Activated T-cell treated with anti-CD3 and anti-CD28 coated beads for 1 hour (primary cell): ENCODE results near the gene SPDEF.

Experiments
- DNase-seq: peaks from one replicate; pipeline ENCODE4 v3.0.0-alpha.2; 2020; ENCODE audit warnings: low read depth

Gene SPDEF

DNA sequence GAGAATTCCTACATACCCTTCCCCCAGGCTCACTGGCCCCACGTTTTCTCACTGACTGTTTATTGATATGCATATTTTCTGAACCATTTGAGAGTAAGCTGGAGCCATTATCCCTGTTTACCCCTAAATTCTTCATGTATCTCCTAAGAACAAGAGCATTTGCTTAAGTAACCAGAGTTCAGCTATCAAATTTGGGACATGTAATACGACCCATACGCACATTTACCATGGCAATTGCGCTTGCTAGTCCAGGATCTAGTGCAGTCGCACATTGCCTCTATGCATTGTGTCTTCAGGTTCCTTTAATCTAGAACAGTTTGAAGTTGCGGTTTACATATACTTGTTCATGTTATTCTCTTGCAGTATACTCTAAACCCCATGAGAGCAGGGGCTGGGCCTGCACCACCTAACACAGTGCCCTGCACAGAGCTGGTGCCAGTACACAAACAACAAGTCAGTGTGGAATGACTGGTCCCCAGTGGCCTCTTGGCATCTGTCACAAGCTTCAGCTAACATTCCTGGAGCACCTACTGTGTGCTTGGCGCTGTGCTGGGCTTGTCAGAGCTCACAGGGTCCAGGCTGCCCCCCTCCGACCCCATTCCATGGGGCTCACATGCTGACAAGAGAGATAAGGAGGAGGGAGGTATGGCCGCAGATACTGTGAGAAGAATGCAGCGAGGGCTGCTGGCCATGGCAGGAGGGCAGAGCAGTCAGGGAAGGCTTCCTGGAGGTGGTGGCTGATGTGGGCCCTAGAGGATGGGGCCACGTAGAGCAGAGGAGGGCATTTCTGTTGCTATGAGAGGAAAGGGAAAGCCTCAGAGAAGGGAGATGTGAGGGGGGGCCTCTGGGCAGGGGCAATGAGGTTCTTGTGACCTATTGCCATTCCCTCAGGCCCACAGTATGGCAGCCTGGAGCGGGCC is 28.1 kb downstream of the SPDEF start:
- DNase-seq = no peak

DNA sequence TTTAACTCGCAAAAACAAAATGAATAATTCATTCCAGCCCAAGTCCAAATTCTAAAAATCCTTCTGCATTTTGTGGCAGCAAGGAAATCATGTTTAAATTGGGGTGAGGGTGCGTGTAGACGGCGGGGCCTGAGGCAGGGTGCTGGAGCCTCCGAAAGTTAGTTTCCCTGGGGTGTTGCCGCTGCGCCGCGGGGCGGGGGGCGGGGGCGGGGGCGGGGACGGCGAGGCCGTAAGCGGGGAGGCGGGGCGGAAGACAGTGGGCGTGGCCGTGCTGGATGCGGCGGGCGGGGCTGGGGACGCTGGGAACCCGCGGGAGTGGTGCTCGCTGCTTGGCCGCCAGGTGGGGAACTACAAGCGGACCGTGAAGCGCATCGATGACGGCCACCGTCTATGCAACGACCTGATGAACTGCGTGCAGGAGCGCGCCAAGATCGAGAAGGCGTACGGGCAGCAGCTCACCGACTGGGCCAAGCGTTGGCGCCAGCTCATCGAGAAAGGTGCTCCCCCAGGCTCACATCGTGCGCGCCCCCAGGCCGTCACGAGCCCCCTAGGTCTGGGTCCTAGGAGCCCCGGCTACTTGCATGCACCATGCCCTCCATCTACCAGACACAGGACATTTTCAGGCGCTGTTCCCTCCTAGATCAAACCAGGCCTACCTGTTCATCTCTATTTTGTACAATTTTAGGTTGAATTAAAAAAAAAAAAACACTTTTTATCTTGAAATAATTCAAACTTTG is 29.0 kb downstream of the SPDEF start:
- peak; percentile 97 for DNase-seq

DNA sequence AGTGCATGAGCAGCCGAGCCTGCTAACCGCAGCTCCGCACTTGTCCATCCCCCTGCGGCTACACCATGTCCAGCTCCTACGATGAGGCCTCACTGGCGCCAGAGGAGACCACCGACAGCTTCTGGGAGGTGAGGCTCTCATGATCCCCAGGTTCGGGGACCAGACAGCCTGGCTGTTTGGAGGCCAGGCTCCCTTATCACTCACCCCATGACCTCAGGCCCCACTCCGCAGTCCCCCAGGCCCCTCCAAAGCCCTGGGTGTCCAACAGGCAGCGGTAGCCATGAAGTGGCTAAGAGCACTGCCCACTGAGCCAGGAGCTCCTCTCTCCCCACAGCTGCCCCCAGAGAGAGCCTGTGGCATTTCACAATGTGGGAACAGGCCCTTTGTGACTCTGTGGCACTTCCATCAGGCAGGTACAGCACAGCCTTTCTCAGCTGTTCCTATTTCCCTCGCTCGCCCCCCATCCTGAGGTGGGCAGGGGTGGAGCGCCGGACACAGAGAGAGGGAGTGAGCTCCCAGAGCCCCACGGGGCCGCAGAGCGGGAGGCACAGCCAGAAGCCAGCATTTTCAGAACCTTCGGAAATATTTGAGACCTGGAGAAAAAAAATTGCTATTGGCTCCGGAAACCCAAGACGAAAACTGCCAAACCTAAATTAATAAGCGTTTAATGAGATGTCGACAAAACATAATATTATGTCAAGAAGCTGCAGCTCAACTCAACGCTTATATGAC is 29.7 kb downstream of the SPDEF start:
- DNase-seq = no peak

DNA sequence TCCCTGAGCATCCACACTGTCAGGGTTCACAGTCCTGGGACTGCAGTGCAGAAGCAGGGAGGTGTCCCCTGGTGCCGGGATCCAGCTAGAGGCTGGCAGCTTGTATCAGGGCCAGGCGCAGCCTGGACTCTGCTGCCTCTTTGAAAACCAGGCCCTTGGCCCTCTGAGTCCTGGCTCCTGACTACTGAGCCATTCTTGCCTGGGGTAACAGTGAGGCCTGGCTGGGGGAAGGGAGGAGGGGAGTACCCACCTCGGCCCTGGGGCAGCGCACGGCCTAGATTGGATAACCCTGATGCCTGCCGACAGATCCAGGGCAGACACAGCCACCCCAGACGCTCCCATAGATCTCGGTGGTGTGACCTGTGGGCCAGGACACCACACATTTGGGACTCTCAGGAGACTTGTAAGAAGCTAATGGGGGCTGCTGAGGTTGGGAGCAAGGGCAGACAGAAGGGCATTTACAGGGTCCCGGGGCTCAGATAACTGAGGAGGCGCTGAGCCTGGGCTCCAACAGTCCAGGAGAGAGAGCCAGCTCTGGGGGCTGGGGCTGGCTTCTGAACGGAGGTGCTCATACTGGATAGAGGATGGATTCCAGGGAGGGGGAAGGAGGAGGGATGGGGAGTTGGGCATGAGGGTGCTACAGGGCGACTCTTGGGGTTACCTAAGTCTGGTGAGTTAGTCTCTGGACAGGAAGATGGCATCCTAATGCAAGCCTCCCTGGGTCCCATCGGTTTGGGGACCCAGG is 30.5 kb downstream of the SPDEF start:
- no peak for DNase-seq

DNA sequence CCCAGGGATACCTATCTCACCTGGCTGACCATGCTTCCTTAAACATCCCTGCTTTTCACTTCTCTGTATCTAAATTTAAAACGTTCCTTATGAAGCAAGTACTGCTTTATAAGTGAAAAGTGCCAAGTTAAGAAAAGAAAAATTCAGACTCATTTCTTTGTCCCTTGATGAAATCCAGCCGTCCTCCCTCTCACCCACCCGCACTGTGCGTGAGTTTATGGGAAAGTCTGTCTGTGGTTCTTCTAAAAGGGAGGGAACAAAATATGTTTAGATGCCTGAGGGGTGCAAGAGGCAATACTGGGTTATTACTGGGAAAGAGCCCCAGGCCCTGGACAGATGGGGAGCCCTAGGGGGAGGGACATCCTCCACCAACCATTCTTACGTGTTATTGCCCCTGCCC is 31.2 kb downstream of the SPDEF start:
- no peak for DNase-seq

DNA sequence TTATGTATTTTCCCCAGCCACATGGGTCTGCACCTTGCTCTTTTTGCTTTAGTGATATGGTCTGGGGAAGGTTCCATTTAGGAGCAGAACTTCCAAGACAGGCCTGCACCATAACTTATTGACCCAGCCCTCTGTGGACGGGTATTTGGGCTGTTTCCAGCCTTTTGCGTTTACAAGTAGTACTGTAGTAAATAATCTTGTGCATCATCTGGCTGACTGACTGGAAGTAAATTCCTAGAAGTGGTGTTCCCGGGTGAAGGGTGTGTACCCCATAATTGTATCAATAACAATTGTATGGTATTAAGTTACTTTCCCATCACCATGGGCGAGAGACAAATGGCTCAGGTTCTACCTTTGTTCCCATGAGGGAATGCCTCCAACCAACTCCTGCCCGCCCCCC is 31.6 kb downstream of the SPDEF start:
- no peak for DNase-seq

DNA sequence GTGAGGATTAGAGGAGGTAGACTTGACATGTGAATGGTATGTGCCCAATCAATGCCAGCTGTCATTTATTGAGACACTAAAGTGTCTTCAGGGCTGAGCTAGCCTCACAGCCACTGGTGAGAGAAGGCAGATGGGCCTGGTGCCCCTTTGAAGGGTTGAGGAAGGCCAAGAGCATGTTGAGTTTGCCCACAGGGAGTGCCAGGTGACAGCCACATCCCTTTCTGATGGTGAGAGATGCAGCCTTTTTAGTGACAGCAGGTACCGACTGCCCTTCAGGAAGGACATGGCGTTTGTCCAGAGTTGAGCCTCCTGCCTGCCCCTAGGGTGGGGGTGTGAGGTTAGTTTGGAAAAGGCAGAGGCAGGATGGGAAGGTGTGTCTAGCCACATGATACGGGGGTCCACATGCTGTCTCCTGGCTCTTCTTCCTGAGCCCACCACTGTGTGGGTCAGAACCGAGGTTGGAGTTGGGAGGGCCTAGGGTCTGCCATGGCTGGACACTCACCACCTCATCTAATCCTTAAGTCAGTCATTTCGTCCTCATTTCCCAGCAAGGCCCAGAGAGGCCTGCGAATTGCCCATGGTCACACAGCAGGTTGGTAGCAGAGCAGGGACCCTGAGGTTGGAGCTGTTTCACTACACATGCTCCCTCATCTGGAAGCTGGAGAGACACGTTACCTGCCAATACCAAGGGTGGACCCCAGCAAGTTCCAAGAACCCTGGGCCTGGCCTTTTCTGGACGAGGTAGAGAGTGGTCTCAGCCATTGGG is 32.5 kb downstream of the SPDEF start:
- DNase-seq = no peak

DNA sequence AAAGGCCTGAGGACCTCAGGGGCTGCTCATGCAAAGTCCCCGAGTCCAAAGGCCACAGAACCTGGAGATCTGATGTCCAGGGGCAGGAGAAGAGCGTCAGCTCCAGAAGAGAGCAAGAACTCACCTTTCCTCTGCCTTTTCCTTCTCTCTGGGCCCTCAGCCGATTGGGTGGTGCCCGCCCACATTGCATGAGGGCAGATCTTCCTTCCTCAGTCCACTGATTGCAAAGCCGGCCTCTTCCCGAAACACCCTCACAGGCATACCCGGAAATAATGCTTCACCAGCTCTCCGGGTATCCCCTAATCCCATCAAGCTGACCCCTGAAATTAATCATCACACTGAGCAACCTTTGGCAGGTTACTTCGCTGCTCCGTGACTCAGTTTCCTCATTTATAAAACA is 33.4 kb downstream of the SPDEF start:
- DNase-seq = no peak

DNA sequence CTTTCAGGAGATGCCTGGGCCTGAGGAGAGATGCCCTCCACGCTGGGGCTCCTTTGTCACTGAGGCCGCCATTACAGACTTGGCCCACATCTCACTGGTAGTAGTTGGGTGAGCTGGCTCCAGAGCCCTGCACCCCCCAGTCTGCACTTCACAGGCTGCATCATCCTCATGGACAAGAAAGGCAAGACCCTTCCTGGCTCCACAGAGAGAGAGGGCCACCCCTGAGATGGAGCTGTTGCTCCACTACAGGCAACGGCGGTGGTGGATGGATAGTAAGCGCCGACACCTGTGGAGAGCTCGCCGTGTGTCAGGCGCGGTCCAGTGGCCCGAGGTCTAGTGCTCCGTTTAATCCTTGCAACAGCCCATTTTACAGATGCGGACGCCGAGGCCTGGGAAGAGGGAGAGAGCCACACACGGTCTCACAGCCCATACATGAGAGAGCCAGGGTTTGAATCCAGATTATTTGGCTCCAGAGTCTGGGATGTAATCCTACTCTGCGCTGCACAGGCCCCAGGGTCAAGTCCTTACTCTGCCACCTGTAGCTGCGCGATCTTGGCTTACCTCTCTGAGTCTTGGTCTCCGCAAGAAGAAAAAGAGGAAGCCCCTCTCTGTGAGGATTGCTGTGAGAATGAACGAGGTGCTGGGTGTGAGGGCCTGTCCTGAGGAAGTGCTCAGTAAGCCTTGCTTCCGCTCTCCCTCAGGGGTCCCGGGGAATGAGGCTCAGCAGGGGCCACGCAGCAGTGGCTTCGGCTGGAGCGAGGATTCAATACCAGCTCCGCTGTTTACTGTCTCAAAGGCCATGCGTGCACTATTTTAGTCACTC is 34.5 kb downstream of the SPDEF start:
- DNase-seq = no peak

DNA sequence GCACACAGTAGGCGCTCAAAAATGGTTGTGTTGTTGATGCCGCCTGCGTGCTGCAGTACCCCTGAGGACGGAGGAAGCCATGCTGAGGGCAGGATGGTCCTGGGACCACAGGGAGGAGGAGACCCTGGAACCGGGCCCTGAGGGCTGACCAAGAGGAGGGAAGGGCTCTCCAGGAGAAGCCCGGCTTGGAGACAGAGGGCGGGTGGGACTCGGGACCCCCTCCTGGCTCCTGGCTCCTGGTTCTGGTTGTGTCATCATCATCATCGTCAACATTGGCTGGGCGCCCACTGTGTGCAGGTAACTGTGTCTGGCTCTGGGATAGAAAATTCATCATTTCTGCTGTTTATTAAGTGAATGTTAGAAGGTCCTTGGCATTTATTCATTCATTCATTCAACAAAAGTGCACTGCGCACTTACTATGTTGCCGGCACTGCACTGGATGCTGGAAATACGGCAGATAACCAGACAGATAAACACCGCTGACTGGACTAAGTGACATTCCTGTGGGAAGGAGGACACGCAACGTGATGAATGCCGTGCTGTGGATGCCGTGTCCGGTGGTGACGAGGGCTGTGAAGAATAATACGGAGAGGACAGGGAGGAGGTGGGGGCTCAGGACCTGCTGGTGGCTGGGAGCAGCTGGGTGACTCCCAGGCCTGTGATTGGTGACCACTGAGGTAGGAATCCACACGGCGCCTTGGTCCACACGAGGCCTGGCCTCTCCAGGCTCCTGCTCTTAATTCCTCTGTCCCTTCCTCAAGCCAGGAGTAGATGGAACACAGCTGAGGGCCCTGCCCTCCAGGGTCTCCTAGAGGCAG is 35.3 kb downstream of the SPDEF start:
- DNase-seq = no peak

DNA sequence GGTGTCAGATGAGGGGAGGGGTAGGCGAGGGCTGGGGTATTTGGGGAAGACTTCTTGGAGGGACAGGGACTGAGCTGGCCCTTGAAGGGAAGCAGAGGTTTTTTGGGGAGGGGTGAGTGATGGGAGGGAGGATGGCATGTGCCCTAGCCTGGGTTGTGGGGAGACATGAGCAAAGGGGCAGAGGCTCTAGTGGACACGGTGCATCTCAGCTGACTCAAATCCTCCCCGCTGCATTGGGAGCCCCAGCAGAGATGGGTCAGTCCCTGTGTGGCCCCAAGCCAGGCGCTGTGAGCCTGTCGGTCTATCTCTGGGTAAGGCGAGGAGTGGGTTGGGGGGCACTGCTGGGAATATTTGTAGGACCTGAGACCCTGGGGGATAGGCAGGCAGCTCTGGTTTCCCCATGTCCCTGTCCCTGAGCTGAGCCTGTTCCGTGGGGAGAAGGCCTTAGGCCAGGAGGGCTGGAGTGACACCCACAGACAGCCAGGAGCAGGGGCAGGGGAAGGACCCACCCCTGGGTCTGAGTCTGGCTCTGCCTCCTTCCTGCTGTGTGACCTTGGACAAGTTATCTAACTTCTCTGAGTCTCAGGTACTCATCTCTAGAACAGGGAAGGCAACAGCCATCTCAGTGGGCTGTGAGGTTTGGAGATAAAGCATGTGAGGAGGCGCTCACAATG is 36.0 kb downstream of the SPDEF start:
- no peak for DNase-seq

DNA sequence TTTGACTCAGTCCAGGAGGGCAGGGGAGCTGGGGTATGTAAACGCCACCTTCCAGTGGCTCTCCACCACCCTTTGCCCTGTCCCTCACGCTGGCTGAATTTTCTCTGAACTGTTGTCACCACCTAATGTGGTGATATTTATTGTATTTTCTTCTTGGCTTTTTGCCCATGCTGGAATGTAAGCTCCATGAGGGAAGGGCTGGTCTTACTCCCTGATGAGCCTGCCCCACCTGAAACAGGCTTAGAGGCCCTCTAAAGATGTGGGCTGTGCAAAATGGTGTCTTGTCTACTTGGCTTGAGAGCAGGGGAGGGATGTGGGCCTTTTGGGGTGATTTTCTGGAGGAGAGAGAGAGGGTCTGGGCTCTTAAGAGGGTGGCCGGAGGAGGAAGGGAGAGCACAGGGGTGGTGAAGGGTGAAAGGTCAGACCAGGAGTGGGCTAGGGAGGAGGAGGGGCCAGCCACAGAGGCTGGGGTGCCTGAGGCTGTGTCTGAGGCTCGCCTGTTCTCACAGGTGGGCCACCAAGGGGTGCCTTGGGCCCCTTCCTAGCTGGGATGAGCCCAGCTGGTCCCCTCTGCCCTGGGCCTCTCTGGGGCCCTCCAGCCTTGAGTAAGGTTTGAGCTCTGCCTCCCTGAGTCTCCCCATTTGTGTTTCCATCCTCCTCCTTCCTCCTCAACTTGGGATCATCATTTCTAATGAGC is 37.3 kb downstream of the SPDEF start:
- no peak for DNase-seq

DNA sequence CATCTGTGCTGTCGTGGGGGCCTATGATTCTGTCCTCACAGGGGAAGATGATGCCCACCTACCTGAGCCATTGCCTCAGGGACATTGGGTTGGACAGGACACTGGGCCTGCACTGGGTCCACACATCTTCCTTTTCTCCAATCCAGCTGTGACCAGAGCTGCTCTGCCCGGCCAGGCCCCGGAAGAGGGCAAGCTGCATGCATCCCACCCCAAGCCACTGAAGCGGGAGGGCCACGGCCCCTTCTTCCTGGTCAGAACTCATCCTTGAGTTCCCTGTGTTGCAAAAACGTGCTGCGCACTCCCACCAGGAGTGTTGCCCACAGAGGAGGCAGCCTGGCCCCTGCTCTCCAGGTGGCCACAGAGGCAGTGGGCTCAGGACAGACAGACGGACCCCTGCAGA is 38.2 kb downstream of the SPDEF start:
- no peak for DNase-seq

DNA sequence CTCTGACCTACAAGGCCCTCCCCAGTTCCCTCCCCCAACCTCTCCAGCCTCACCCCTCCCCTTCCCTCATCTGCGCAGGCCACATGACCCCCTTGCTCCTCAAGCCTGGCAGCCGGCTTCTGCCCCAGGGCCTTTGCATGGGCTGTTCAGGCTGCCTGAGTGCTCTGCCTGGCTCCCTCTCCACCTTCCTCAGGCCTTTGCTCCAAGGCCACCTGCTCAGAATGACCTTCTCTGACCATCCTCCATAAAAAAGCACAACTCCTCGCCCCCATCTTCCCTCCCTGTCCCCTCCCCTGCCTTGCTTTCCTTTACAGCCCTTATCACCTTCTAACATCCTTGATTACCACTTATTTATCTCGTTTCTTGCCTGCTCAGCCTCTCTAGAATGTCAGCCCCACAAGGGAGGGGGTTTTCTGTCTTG is 38.7 kb downstream of the SPDEF start:
- DNase-seq = no peak

DNA sequence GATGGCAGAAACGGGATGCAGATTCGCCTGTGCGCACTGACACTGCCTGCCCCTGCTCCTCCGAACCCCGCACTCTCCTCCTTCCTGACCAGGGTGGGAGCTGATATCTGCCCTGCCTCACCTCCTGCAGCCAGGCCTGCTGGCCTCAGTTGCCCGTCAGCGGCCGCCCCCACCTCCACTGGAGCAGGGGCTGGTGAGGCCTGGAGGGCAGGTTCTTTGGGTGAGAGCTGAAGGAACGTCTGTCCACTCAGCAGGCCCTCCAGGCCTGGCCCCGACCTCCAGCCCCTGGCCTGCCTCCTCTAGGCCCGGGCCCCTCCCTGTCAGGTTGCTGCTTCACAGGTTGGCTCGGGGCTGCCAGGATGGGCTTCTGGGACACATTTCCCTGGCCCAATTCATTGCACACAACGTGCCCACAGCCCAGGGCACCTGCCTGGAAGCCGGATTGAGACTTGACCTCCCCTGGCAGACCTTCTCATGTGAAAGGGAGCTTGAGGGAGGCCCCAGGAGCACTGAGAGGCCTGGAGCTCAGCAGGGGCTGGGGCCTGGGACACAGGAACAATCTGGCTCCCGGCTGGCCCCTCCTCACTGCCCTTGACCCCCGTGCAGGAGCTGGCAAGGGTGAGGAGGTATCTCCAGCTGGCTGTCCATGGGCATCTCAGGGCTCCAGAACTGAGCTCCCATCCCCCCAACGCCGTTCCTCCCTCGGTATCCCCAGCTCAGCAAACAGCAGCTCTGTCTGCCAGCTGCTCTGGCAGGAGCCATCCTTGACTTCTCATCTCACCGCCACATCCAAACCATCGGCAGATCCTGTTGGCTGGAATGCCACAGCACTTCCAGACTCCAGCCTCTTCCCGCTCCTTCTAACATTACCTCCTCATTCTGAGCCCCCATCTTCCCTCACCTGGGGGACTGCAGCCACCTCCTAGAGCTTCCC is 39.5 kb downstream of the SPDEF start:
- no peak for DNase-seq

DNA sequence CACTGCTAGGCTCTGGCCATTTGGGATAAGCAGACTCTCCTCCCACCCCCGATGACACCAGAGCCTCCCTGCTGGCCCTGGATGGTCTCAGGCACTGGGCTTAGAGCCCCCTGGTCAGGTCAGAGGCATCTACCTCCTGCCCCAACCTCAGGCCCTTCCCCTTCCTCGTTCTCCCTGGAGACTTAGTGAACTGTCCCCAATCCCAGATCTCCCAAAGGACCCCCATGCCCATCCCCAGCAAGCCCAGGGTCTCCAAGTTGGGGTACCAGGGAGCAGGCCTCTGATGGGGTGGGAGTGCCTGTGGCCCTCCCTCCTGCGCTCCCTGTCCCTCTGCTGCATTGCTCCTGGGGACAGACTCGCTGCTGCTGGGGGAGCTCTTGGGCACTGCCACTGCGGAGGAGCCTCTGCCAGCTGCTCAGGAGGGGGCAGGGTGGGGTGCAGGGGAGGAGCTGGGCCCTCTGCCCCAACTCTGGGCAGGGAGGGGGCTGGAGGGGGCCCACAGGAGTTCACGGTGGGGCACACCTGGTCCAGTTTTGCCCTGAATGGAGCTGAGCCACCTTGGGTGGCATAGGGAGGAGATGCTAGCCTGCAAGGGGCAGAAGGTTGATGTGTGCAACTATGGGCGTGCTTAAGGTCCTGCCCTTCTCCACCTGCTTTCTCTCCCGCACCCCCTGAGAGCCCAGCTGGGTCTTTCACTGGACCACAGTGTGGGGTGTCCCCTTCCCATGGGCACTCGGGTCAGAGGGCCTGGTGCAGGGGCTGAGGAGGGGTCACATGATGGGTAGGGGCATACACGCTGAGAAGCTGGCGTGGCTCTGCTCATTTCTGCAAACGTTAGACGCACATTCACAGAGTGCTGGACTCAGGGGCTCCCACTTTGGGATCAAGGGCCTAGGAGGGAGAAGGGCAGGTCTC is 40.4 kb downstream of the SPDEF start:
- no peak for DNase-seq
